ENCODE measurements around the gene FRMD4A.

The FRMD4A gene

GRCh38 chr10:13698217-13698616 lies 632.5 kb downstream of the FRMD4A start:
- Histone ChIP-seq H4K20me1 (ENCODE audit: low read depth, low read length) (no peaks in the 10 kb centered on the region), H3K4me3 (ENCODE audit: insufficient read depth, low read length, poor library complexity, severe bottlenecking) (no peak overlapping the region), H3K79me2 (ENCODE audit: insufficient read depth, low read length) (no peaks in the 10 kb centered on the region), H3K36me3 (ENCODE audit: low read length) (no peaks in the 10 kb centered on the region), H3K9me2 (replicated peaks; ENCODE audit: insufficient read depth, low read length) (no peaks in the 10 kb centered on the region), H3K27me3 (ENCODE audit: low read length) (no peaks in the 10 kb centered on the region), H3K9me3 (ENCODE audit: insufficient read depth, low read length) (no peaks in the 10 kb centered on the region), H2AFZ (ENCODE audit: low read depth, low read length, severe bottlenecking) (no peak overlapping the region), H3K27ac (ENCODE audit: low read depth, low read length) (no peak overlapping the region), H3K9ac (ENCODE audit: low read length) (no peak overlapping the region), H3F3A (ENCODE audit: insufficient read depth) (no peaks in the 10 kb centered on the region), H3K4me2 (ENCODE audit: low read depth, low read length, poor library complexity, severe bottlenecking) (no peak overlapping the region)
- TF ChIP-seq EZH2phosphoT487 (conservative IDR thresholded peaks at IDR 0.05; ENCODE audit: low read length) = no peak
- TF ChIP-seq, protein P1, sequence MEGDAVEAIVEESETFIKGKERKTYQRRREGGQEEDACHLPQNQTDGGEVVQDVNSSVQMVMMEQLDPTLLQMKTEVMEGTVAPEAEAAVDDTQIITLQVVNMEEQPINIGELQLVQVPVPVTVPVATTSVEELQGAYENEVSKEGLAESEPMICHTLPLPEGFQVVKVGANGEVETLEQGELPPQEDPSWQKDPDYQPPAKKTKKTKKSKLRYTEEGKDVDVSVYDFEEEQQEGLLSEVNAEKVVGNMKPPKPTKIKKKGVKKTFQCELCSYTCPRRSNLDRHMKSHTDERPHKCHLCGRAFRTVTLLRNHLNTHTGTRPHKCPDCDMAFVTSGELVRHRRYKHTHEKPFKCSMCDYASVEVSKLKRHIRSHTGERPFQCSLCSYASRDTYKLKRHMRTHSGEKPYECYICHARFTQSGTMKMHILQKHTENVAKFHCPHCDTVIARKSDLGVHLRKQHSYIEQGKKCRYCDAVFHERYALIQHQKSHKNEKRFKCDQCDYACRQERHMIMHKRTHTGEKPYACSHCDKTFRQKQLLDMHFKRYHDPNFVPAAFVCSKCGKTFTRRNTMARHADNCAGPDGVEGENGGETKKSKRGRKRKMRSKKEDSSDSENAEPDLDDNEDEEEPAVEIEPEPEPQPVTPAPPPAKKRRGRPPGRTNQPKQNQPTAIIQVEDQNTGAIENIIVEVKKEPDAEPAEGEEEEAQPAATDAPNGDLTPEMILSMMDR (IDR thresholded peaks at IDR 0.05; ENCODE audit: insufficient read depth, low read length, poor library complexity, severe bottlenecking) = no peak

- Histone ChIP-seq H3K4me2 (ENCODE audit: low read depth, low read length, poor library complexity, severe bottlenecking) (no peak overlapping the region), H2AFZ (ENCODE audit: low read depth, low read length, severe bottlenecking) (no peak overlapping the region), H3K27ac (ENCODE audit: low read depth, low read length) (no peak overlapping the region), H3K36me3 (ENCODE audit: low read length) (no peaks in the 10 kb centered on the region), H3K9me3 (ENCODE audit: insufficient read depth, low read length) (no peaks in the 10 kb centered on the region), H3K79me2 (ENCODE audit: insufficient read depth, low read length) (no peaks in the 10 kb centered on the region), H3K9ac (ENCODE audit: low read length) (no peak overlapping the region), H3F3A (ENCODE audit: insufficient read depth) (no peaks in the 10 kb centered on the region), H4K20me1 (ENCODE audit: low read depth, low read length) (no peaks in the 10 kb centered on the region), H3K27me3 (ENCODE audit: low read length) (no peaks in the 10 kb centered on the region), H3K9me2 (replicated peaks; ENCODE audit: insufficient read depth, low read length) (no peaks in the 10 kb centered on the region), H3K4me3 (ENCODE audit: insufficient read depth, low read length, poor library complexity, severe bottlenecking) (no peak overlapping the region)
- TF ChIP-seq, protein P1 (IDR thresholded peaks at IDR 0.05; ENCODE audit: insufficient read depth, low read length, poor library complexity, severe bottlenecking) = no peak
- no peak for TF ChIP-seq EZH2phosphoT487 (conservative IDR thresholded peaks at IDR 0.05; ENCODE audit: low read length)
Measured at GRCh38 chr10:13696071-13696470, 634.7 kb downstream of the FRMD4A start.

- H3K27me3 ChIP-seq (ENCODE audit: low read length) = no peaks in the 10 kb centered on the region
- no peak overlapping the region for H3K9ac ChIP-seq (ENCODE audit: low read length)
- H3F3A ChIP-seq (ENCODE audit: insufficient read depth) = no peaks in the 10 kb centered on the region
- H4K20me1 ChIP-seq (ENCODE audit: low read depth, low read length) = no peaks in the 10 kb centered on the region
- no peaks in the 10 kb centered on the region for H3K79me2 ChIP-seq (ENCODE audit: insufficient read depth, low read length)
- H2AFZ ChIP-seq (ENCODE audit: low read depth, low read length, severe bottlenecking) = no peak overlapping the region
- H3K4me2 ChIP-seq (ENCODE audit: low read depth, low read length, poor library complexity, severe bottlenecking) = no peak overlapping the region
- H3K4me3 ChIP-seq (ENCODE audit: insufficient read depth, low read length, poor library complexity, severe bottlenecking) = no peak overlapping the region
- TF ChIP-seq, protein P1 (IDR thresholded peaks at IDR 0.05; ENCODE audit: insufficient read depth, low read length, poor library complexity, severe bottlenecking) = no peak
- no peak for TF ChIP-seq EZH2phosphoT487 (conservative IDR thresholded peaks at IDR 0.05; ENCODE audit: low read length)
- H3K36me3 ChIP-seq (ENCODE audit: low read length) = no peaks in the 10 kb centered on the region
- no peaks in the 10 kb centered on the region for H3K9me3 ChIP-seq (ENCODE audit: insufficient read depth, low read length)
- H3K27ac ChIP-seq (ENCODE audit: low read depth, low read length) = no peak overlapping the region
- H3K9me2 ChIP-seq (replicated peaks; ENCODE audit: insufficient read depth, low read length) = no peaks in the 10 kb centered on the region
Measured at GRCh38 chr10:13695588-13695987, 635.1 kb downstream of the FRMD4A start.

Data from SU-DHL-6 (cell line).